Measurements from ENCODE around the gene RBBP4.

RBBP4 gene

GRCh38 chr1:32650752-32651460 is at the start of gene RBBP4:
Gene RBBP4 (plus strand): TSS chr1:32651208. CDS start chr1:32651307, 99 bp downstream.
- peak; percentile 99 for TF ChIP-seq ZFX (IDR thresholded peaks at IDR 0.05)
- no peak for TF ChIP-seq CTCF (conservative IDR thresholded peaks at IDR 0.05)
- peak within 1 kb of the TSS; percentile 97 for H3K27ac ChIP-seq

GRCh38 chr1:32605711-32606424 is 45.1 kb upstream of the RBBP4 start:
- H3K27ac ChIP-seq = no peak overlapping the region

GRCh38 chr1:32606565-32607371 is 44.2 kb upstream of the RBBP4 start:
- no peak for TF ChIP-seq CTCF (conservative IDR thresholded peaks at IDR 0.05)
- no peak for TF ChIP-seq ZFX (IDR thresholded peaks at IDR 0.05)
- H3K27ac ChIP-seq = no peak overlapping the region

More at GRCh38 chr1:32605711-32606424, 45.1 kb upstream of the RBBP4 start:
- TF ChIP-seq CTCF (conservative IDR thresholded peaks at IDR 0.05) (no peak), ZFX (IDR thresholded peaks at IDR 0.05) (no peak)

GRCh38 chr1:32609180-32609579 is 41.8 kb upstream of the RBBP4 start:
- TF ChIP-seq CTCF (conservative IDR thresholded peaks at IDR 0.05) (no peak), ZFX (IDR thresholded peaks at IDR 0.05) (no peak)
- H3K27ac ChIP-seq = no peak overlapping the region

- TF ChIP-seq CTCF (conservative IDR thresholded peaks at IDR 0.05) (no peak), ZFX (IDR thresholded peaks at IDR 0.05) (no peak)
- H3K27ac ChIP-seq = peak overlapping the region; percentile 36
Measured at GRCh38 chr1:32611859-32612188, 39.2 kb upstream of the RBBP4 start.

- TF ChIP-seq CTCF (conservative IDR thresholded peaks at IDR 0.05) (no peak; the same call in 1 of the 2 replicates), ZFX (IDR thresholded peaks at IDR 0.05) (no peak)
- H3K27ac ChIP-seq = peak overlapping the region; percentile 36
Measured at GRCh38 chr1:32612189-32612881, 38.7 kb upstream of the RBBP4 start.
